HFFc6 (cell line): Measurements from ENCODE around the gene POLD2. TPM values are rescaled to one million over a fixed set of nuclear protein-coding genes. Genes with fewer than 3 reads are reported as not detected.

Experiments used
- DNase-seq: peaks from one replicate; pipeline ENCODE4 v3.0.0-alpha.2; 2018
- H3K27ac Mint-ChIP-seq: 2 replicates; pipeline ENCODE4 v1.8.0; 2020; ENCODE audit warnings: mild to moderate bottlenecking, mixed read lengths
- H3K27me3 Mint-ChIP-seq: 2 replicates; pipeline ENCODE4 v1.8.0; 2021; ENCODE audit warnings: mild to moderate bottlenecking, moderate library complexity, mixed read lengths; ENCODE audit not compliant: insufficient read depth
- H3K36me3 Mint-ChIP-seq: 2 replicates; pipeline ENCODE4 v1.8.0; 2021; ENCODE audit warnings: low read depth, mixed read lengths
- H3K4me1 Mint-ChIP-seq: 2 replicates; pipeline ENCODE4 v1.8.0; 2020; ENCODE audit warnings: low read depth, mixed read lengths
- H3K4me3 Mint-ChIP-seq: 2 replicates; pipeline ENCODE4 v1.8.0; 2020; ENCODE audit warnings: mild to moderate bottlenecking, moderate library complexity, mixed read lengths
- H3K9me3 Mint-ChIP-seq: 2 replicates; pipeline ENCODE4 v1.8.0; 2020; ENCODE audit warnings: mild to moderate bottlenecking, mixed read lengths
- total RNA-seq, 6 experiments: library from RNA; stranded (reverse); fragmentation: NEBNext Ultra II Directional; extraction: Animal tissue kit (Norgen Biotek cat#: 25700); gene quantifications; 2 replicates in 1 of 6; 3 replicates in 5 of 6; pipeline ENCODE4 v1.2.3, GENCODE V29; 2021
- TF ChIP-seq, protein P1 (sequence below): fragments of 200-600 bp; sonication (generic); IDR thresholded peaks from 2 replicates; pipeline ENCODE4 v1.5.0; 2021; ENCODE audit warnings: antibody characterized with exemption, mild to moderate bottlenecking

Gene POLD2
- total RNA-seq, 6 experiments from 2014 or later = 154 to 210 (median 183) TPM

DNA sequence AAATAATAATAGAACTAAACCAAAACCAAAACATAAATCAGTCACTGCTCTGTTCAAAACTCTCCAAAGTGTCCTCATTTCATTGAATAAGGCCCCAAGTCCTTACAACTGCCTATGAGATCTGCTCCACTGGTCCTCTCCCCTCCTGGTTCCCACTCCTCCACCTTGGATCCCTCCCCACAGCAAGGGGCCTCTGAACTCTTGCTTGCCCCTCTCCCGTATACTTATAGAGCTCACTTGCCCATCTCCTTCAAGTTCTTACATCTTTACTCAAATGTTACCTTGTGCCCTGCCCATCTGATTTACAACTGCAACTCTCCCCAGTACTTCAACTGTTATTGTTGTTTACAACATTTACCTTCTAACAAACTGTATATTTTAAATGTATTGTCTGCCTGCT lies 819 bp downstream of the POLD2 start:
- Mint-ChIP-seq H3K36me3 (peaks cover 28% of the 10 kb centered on the region), H3K9me3 (no peaks in the 10 kb centered on the region), H3K27me3 (peaks cover 2% of the 10 kb centered on the region), H3K4me3 (peak overlapping the region; percentile 88), H3K4me1 (peaks cover 45% of the 10 kb centered on the region), H3K27ac (peak overlapping the region; percentile 94)
- DNase-seq = no peak
- TF ChIP-seq, protein P1, sequence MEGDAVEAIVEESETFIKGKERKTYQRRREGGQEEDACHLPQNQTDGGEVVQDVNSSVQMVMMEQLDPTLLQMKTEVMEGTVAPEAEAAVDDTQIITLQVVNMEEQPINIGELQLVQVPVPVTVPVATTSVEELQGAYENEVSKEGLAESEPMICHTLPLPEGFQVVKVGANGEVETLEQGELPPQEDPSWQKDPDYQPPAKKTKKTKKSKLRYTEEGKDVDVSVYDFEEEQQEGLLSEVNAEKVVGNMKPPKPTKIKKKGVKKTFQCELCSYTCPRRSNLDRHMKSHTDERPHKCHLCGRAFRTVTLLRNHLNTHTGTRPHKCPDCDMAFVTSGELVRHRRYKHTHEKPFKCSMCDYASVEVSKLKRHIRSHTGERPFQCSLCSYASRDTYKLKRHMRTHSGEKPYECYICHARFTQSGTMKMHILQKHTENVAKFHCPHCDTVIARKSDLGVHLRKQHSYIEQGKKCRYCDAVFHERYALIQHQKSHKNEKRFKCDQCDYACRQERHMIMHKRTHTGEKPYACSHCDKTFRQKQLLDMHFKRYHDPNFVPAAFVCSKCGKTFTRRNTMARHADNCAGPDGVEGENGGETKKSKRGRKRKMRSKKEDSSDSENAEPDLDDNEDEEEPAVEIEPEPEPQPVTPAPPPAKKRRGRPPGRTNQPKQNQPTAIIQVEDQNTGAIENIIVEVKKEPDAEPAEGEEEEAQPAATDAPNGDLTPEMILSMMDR = no peak

DNA sequence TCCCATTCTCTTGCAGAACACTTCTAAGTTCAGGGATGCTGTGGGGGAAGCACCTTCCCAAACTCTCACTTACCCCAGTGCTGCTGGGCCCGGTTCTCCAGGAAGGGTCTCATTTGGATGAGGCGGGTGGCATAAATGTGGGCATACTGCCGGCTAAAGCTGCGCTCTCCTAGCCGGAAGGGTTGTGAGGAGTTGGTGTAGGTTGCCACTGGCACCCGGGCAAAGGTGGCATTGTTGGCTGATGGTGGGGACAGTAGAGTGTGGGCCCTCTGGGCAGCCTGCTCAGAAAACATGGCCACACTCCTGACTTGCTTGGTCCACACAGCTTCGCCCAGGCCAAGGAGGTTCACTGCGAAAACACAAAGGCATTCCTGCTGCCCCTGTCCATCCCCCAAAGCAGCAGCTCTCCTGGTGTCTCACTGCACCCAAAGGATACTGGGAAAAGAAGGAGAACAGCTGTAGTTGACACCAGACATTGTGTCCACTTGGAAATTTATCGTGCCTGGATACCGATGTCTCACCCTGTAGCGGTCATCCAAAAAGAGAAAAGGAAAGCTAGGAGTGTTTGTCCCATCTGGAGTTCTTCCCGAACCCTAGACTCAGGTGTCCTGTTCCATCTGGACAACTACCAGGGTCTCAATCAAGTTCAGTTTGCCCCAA lies 1.5 kb downstream of the POLD2 start:
- TF ChIP-seq, protein P1 = no peak
- H3K36me3 Mint-ChIP-seq = peaks cover 27% of the 10 kb centered on the region
- peaks cover 3% of the 10 kb centered on the region for H3K27me3 Mint-ChIP-seq
- peaks cover 45% of the 10 kb centered on the region for H3K4me1 Mint-ChIP-seq
- no peak for DNase-seq
- H3K27ac Mint-ChIP-seq = peak overlapping the region; percentile 94
- H3K9me3 Mint-ChIP-seq = no peaks in the 10 kb centered on the region
- H3K4me3 Mint-ChIP-seq = peak overlapping the region; percentile 88

DNA sequence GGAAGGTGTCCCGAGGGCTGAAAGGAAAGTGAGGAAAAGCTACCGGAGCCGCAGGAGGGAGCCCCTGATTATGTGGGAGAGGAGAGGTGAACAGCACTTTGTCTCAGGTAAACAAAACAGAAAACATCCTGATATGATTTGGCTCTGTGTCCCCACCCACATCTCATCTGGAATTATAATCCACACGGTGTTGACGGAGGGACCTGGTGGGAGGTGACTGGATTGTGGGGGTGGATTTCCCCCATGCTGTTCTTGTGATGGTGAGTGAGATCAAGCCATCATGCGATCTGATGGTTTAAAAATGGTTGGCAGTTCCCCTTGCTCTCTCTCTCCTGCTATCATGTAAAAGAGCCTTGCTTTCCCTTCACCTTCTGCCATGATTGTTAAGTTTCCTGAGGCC lies 3.0 kb downstream of the POLD2 start:
- peaks cover 3% of the 10 kb centered on the region for H3K27me3 Mint-ChIP-seq
- no peak overlapping the region for H3K27ac Mint-ChIP-seq
- no peak overlapping the region for H3K4me3 Mint-ChIP-seq
- H3K4me1 Mint-ChIP-seq = peaks cover 45% of the 10 kb centered on the region
- peaks cover 24% of the 10 kb centered on the region for H3K36me3 Mint-ChIP-seq
- H3K9me3 Mint-ChIP-seq = no peaks in the 10 kb centered on the region
- no peak for DNase-seq
- TF ChIP-seq, protein P1 = no peak

DNA sequence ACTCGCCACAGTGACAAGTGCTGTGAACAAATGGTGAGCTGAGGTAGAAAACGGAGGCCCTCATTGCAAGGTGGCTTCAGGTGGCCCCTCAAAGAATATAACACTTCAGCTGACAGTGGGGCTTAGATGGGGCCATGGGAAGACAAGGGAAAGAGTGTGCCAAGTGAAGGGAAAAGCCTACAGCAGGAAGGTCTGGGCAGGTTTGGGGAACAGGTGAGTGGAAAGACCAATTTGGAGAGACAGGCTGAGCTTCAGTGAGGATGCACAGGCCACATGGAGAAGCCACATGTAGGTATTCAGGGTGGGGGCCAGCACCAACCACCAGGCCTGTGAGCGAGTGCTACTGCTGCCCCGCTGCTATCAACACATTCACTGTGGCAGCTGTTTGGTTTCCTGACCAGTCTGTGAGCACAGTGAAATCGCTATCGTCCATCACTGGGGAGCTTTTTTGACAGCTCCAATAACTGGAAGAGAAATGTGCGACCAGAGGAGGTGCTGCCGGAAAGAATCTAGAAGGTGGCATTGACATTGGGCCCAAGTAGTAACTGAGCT lies 3.4 kb downstream of the POLD2 start:
- 0 out of 2 replicates have a peak overlapping the region, but pooled peaks have one; percentile 23 for H3K27ac Mint-ChIP-seq
- no peak for DNase-seq
- H3K4me3 Mint-ChIP-seq = no peak overlapping the region
- peaks cover 24% of the 10 kb centered on the region for H3K36me3 Mint-ChIP-seq
- TF ChIP-seq, protein P1 = no peak
- H3K9me3 Mint-ChIP-seq = no peaks in the 10 kb centered on the region
- peaks cover 45% of the 10 kb centered on the region for H3K4me1 Mint-ChIP-seq
- peaks cover 3% of the 10 kb centered on the region for H3K27me3 Mint-ChIP-seq

DNA sequence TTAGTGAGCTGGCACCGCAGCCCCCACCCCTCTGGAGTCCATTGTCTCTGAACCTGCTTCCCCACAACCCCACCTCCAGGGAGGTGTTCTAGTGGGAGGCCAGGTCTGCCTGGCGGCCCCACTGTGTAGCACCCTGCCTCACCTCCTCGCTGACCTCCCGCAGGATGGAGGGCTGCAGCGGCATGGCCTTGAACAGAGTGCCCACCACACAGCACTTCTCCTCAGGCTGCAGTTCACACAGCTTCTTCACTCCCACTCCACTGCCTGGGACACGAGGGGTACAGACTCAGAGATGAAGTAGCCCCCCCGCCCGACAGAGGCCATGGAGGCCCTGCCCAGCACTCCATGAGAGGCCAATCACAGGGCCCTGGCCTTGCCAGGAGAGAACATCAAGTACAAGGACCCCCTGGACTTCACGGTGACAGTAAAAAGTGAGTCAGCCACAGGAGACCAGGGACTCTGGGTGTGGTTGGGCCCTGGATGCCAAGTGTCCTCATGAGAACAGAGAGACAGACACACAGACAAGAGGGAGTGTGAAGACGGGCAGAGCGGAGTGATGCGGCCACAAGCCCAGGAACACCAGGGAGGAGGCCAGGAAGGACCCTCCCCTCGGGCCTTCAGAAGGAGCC lies 5.4 kb downstream of the POLD2 start:
- Mint-ChIP-seq H3K27ac (peak overlapping the region; percentile 57), H3K4me3 (no peak overlapping the region)

More for the DNA sequence above, 5.4 kb downstream of the POLD2 start:
- TF ChIP-seq, protein P1 = no peak
- Mint-ChIP-seq H3K9me3 (no peaks in the 10 kb centered on the region), H3K36me3 (peaks cover 29% of the 10 kb centered on the region), H3K27me3 (peaks cover 3% of the 10 kb centered on the region), H3K4me1 (peaks cover 38% of the 10 kb centered on the region)
- DNase-seq = no peak
